ENCODE measurements around the gene C12orf54.
"Not testable (repeated sequence)": the region's sequence is repeated elsewhere in the genome, so short reads cannot be mapped to it uniquely, and the experiment has no call there.

Gene C12orf54

GRCh38 chr12:48482198-48482597 lies at the start of gene C12orf54:
C12orf54 (plus strand) TSS chr12:48482498; CDS start chr12:48483297, 799 bp downstream.
- DNase-seq: no peak

GRCh38 chr12:48434016-48434415 lies 48.3 kb upstream of the C12orf54 start:
- not testable (repeated sequence) for DNase-seq

- DNase-seq: no peak
Observed at GRCh38 chr12:48441069-48441468, 41.2 kb upstream of the C12orf54 start.

- DNase-seq: peak in 1 of 2 experiments; percentile 1
Observed at GRCh38 chr12:48442179-48442847, 40.0 kb upstream of the C12orf54 start.

GRCh38 chr12:48445538-48445937 lies 36.8 kb upstream of the C12orf54 start:
- no peak for DNase-seq

GRCh38 chr12:48446161-48446776 lies 36.0 kb upstream of the C12orf54 start:
- no peak for DNase-seq

- peak; percentile 1 to 2 for DNase-seq
Observed at GRCh38 chr12:48447755-48448154, 34.5 kb upstream of the C12orf54 start.

GRCh38 chr12:48451372-48451771 lies 30.9 kb upstream of the C12orf54 start:
- DNase-seq: no peak

GRCh38 chr12:48452961-48453360 lies 29.3 kb upstream of the C12orf54 start:
- DNase-seq: not testable (repeated sequence)

- peak; percentile 59 to 74 for DNase-seq
Observed at GRCh38 chr12:48454667-48455066, 27.6 kb upstream of the C12orf54 start.

- no peak for DNase-seq
Observed at GRCh38 chr12:48455116-48455515, 27.2 kb upstream of the C12orf54 start.

GRCh38 chr12:48459259-48459658 lies 23.0 kb upstream of the C12orf54 start:
- DNase-seq: no peak

GRCh38 chr12:48469027-48469426 lies 13.3 kb upstream of the C12orf54 start:
- DNase-seq: not testable (repeated sequence)

GRCh38 chr12:48472259-48472658 lies 10.0 kb upstream of the C12orf54 start, which contains the start of gene ANP32D:
ANP32D (plus strand) TSS chr12:48472559; CDS start chr12:48472665, 106 bp downstream.
- DNase-seq: no peak

GRCh38 chr12:48473061-48473460 lies 9.2 kb upstream of the C12orf54 start:
- DNase-seq: no peak

GRCh38 chr12:48474497-48474896 lies 7.8 kb upstream of the C12orf54 start:
- not testable (repeated sequence) for DNase-seq

- DNase-seq: no peak
Observed at GRCh38 chr12:48482930-48483329, 632 bp downstream of the C12orf54 start.

- no peak for DNase-seq
Observed at GRCh38 chr12:48486261-48486660, 4.0 kb downstream of the C12orf54 start.

GRCh38 chr12:48486679-48487078 lies 4.4 kb downstream of the C12orf54 start:
- DNase-seq: no peak

GRCh38 chr12:48489012-48489411 lies 6.7 kb downstream of the C12orf54 start:
- DNase-seq: no peak

GRCh38 chr12:48489456-48489855 lies 7.2 kb downstream of the C12orf54 start:
- not testable (repeated sequence) for DNase-seq

GRCh38 chr12:48500281-48500680 lies 18.0 kb downstream of the C12orf54 start:
- not testable (repeated sequence) for DNase-seq

- DNase-seq: not testable (repeated sequence)
Observed at GRCh38 chr12:48506836-48507235, 24.5 kb downstream of the C12orf54 start.

- DNase-seq: no peak
Observed at GRCh38 chr12:48508987-48509386, 26.7 kb downstream of the C12orf54 start.

Data from Kasumi-1 (cell line).